Spleen (tissue), 7 donors: ENCODE results near the gene NPSR1.
A peak's percentile ranks its signal among the peaks of the same experiment; 100 is the strongest.

Experiments
- CTCF ChIP-seq, 11 experiments: fragments of 200-600 bp in 7 of 11; fragments of 450-650 bp in 4 of 11; sonication (generic) in 4 of 11; IDR thresholded peaks in 8 of 11; conservative IDR thresholded peaks in 3 of 11; 1 replicate in 7 of 11; 2 replicates in 4 of 11; pipeline versions ENCODE4 v1.4.0 to v1.8.0; 2016 to 2021; ENCODE audit warnings: antibody characterized with exemption in 11 of 11, inconsistent platforms in 4 of 11, mild to moderate bottlenecking in 1 of 11
- POLR2AphosphoS5 ChIP-seq, 3 donors: sonication (generic); formaldehyde crosslinking; IDR thresholded peaks; one replicate each; pipeline ENCODE4 v1.5.1; 2017; ENCODE audit warnings: antibody characterized with exemption in 3 of 3
- donor health status: DM: no; HTN: no; CAD: no; lungs with moderate emphysema.
- donor health status: DM: no; HTN: no; CAD: no.
- donor health status: DM: no; HTN: no; CAD: no.

GRCh38 chr7:34675749-34676374 lies 17.8 kb downstream of the NPSR1 start:
- TF ChIP-seq CTCF (IDR thresholded peaks at IDR 0.05 in 8 of 11, conservative IDR thresholded peaks at IDR 0.05 in 3 of 11), result peak in 8 of 11 experiments; percentile 21 to 60 (median 49)
- no peak for TF ChIP-seq POLR2AphosphoS5 (IDR thresholded peaks at IDR 0.05)
